Lung (tissue), 12 donors: ENCODE measurements around the gene SPON1. TPM values are rescaled to one million over a fixed set of nuclear protein-coding genes. Genes with fewer than 3 reads are reported as not detected.

Source experiments
- ATAC-seq: fragments of 200-7000 bp; cut with Tn5 transposase; one replicate; pipeline ENCODE4 v1.9.1; 2020; ENCODE audit warnings: moderate number of reproducible peaks; ENCODE audit not compliant: insufficient read depth, low FRiP score
- DNase-seq, 3 donors: peaks; one replicate each; pipeline ENCODE4 v3.0.0-alpha.2; 2013 to 2017
- H3K27ac ChIP-seq, 2 donors: one replicate each; pipeline ENCODE4 v1.5.1; 2013; ENCODE audit warnings: mild to moderate bottlenecking in 2 of 2, moderate library complexity in 2 of 2, control low read depth in 1 of 2, inconsistent platforms in 1 of 2, low read depth in 1 of 2, low read length in 1 of 2
- H3K27me3 ChIP-seq, 3 donors: one replicate each; pipeline ENCODE4 v1.5.1; 2013; ENCODE audit warnings: low read length in 2 of 3; ENCODE audit not compliant: control insufficient read depth in 3 of 3, insufficient read depth in 3 of 3
- H3K36me3 ChIP-seq, 4 donors: one replicate each; pipeline ENCODE4 v1.5.1; 2013; ENCODE audit warnings: low read length in 4 of 4, mild to moderate bottlenecking in 1 of 4, moderate library complexity in 1 of 4; ENCODE audit not compliant: control insufficient read depth in 4 of 4, insufficient read depth in 4 of 4
- H3K4me1 ChIP-seq, 5 donors: one replicate each; pipeline ENCODE4 v1.5.1; 2013; ENCODE audit warnings: low read length in 5 of 5, mild to moderate bottlenecking in 2 of 5, moderate library complexity in 1 of 5; ENCODE audit not compliant: control insufficient read depth in 5 of 5, insufficient read depth in 5 of 5
- H3K4me3 ChIP-seq: one replicate; pipeline ENCODE4 v1.5.1; 2013; ENCODE audit warnings: mild to moderate bottlenecking, control low read depth, moderate library complexity
- H3K9ac ChIP-seq, 2 donors: one replicate each; pipeline ENCODE4 v1.5.1; 2013; ENCODE audit warnings: low read length in 2 of 2, control low read depth in 1 of 2; ENCODE audit not compliant: insufficient read depth in 1 of 2
- H3K9me3 ChIP-seq, 4 donors: one replicate each; pipeline ENCODE4 v1.5.1; 2013; ENCODE audit warnings: low read length in 3 of 4, mild to moderate bottlenecking in 1 of 4, moderate library complexity in 1 of 4; ENCODE audit not compliant: control insufficient read depth in 4 of 4, insufficient read depth in 3 of 4
- WGBS, 2 donors: extraction: QIAGEN DNeasy Blood & Tissue Kit; methylation state at CpG; one replicate each; pipeline ENCODE4 v1.1.7; 2013; 5-methylcytosine and 5-hydroxymethylcytosine counted together
- polyA plus RNA-seq, 2 donors: library from polyadenylated mRNA; stranded (reverse); fragments of 200-250 nt; gene quantifications; one replicate each; pipeline ENCODE4 v1.2.1, GENCODE V29; 2013
- total RNA-seq, 2 donors: library from RNA; depleted of rRNA in 1 of 2; stranded (reverse); fragments of >200 nt in 1 of 2; gene quantifications; one replicate each; pipeline ENCODE4 v1.2.1, GENCODE V29; 2014 to 2021
- TF ChIP-seq, protein P1 (sequence below): IDR thresholded peaks from 2 replicates; pipeline ENCODE4 v1.5.1; 2012; ENCODE audit warnings: mild to moderate bottlenecking; ENCODE audit errors: control extremely low read depth, extremely low read depth
- donor health status: control.
- donor health status: control.
- donor health status: Bipolar disorder and iron deficiency.
- donor health status: healthy.
- donor health status: DM: yes; HTN: yes; CAD: no.

SPON1 gene
- total and polyA plus RNA-seq, 4 donors, result 8.4 to 98.6 (median 59.9) TPM

DNA sequence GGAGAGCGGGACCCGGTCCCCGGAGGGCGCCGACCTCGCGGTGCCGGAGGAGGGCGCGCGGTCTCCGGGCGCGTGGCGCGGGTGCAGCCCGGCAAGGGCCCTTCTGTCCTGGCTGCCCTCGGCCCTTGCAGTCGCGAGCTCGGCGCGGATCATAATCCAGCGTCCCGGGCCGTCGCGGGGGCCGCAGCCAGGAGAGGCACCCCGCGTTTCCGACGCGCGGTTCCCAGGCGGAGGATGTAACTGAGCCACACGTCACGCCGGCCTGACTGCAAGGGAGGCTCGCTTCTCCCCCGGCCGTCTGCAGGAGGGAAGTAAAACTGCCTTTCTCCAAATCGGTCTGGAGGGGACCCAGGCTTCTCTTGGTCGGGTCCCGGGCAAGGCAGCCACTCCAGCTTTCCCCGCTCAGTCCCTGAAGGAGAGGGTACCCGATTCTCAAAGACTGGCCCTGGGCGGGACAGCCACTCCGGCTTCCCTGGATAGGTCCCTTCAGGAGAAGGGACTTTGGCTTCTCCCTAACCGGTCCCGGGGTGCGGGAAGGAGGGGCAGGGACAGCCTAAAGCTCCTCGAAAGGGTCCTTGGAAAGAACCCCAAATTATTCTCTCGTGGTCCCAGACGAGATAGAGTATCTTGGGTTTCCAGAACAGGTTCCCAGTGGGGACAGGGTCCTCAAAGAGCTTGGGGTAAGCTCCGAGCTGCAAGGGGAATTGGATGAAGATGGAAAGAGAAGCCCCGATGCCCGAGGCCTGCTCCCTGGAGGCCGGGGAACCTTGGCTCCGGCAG, 836 bp downstream of the SPON1 start:
- TF ChIP-seq, protein P1, sequence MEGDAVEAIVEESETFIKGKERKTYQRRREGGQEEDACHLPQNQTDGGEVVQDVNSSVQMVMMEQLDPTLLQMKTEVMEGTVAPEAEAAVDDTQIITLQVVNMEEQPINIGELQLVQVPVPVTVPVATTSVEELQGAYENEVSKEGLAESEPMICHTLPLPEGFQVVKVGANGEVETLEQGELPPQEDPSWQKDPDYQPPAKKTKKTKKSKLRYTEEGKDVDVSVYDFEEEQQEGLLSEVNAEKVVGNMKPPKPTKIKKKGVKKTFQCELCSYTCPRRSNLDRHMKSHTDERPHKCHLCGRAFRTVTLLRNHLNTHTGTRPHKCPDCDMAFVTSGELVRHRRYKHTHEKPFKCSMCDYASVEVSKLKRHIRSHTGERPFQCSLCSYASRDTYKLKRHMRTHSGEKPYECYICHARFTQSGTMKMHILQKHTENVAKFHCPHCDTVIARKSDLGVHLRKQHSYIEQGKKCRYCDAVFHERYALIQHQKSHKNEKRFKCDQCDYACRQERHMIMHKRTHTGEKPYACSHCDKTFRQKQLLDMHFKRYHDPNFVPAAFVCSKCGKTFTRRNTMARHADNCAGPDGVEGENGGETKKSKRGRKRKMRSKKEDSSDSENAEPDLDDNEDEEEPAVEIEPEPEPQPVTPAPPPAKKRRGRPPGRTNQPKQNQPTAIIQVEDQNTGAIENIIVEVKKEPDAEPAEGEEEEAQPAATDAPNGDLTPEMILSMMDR, result no peak
- Histone ChIP-seq H3K36me3 (no peaks in the 10 kb centered on the region), H3K9me3 (peaks cover 0 to 3% (median 0%) of the 10 kb centered on the region in 4 donors), H3K27me3 (peaks cover 0 to 45% (median 8%) of the 10 kb centered on the region in 3 donors), H3K9ac (peak overlapping the region; percentile 14 to 57), H3K27ac (peak overlapping the region; percentile 45 to 52), H3K4me1 (peaks cover 0 to 42% (median 10%) of the 10 kb centered on the region in 5 donors), H3K4me3 (peak overlapping the region; percentile 20)
- peak; percentile 69 to 81 (median 73) for DNase-seq
- 1% methylated on average over 54 to 60 of the region's 60 CpGs for WGBS, 2 donors
- ATAC-seq, result peak; percentile 24

DNA sequence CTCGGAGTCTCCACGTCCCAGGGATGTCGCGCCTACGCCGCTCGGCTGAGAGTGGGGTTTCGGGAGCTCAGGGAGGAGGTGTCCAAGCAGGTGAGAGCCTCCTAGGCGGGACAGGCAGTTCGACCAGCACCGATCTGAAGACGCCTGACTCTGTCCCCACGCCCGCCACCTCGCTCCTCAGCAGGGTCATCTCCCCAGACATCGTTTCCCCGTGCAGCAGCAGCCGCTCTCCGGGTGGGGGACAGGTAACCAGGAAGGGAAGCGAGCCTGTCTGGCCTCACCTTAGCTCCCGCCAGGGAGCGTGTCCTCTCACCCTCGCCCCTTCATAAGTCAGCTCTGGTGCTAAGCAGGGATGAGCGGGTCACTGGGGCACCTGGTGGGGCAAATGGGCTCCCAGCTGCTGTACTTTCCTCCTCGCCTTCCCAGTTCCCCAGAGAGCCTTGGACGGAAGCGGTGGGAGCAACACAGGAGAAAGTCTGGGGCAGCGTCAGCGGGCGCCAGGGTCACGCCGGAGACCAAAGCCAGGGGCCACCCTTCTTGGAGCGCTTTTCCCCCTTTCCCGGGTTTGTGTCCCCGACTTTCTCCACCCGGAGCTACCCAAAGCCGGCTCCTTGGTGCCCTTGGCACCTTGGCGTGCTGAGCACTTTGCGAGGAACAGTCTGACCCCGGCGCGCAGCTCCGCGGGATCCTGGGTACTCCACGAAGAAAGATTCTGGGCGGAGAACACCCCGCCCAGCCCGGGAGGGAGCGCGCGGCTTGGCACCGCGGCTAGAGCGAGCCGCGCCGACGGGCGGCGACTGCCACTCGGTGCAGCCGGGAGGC, 1.6 kb downstream of the SPON1 start:
- TF ChIP-seq, protein P1, result no peak
- Histone ChIP-seq H3K9me3 (peaks cover 0 to 3% (median 0%) of the 10 kb centered on the region in 4 donors), H3K9ac (peak overlapping the region; percentile 16 to 57), H3K27ac (peak overlapping the region in 1 of 2 donors; percentile 56), H3K27me3 (peaks cover 0 to 45% (median 8%) of the 10 kb centered on the region in 3 donors), H3K4me3 (peak overlapping the region; percentile 0), H3K36me3 (peaks cover 0 to 3% (median 0%) of the 10 kb centered on the region in 4 donors), H3K4me1 (peaks cover 0 to 42% (median 10%) of the 10 kb centered on the region in 5 donors)
- WGBS, 2 donors, result 3 to 6% methylated on average over 62 of the region's 62 CpGs
- no peak for ATAC-seq
- peak; percentile 55 to 74 (median 59) for DNase-seq

DNA sequence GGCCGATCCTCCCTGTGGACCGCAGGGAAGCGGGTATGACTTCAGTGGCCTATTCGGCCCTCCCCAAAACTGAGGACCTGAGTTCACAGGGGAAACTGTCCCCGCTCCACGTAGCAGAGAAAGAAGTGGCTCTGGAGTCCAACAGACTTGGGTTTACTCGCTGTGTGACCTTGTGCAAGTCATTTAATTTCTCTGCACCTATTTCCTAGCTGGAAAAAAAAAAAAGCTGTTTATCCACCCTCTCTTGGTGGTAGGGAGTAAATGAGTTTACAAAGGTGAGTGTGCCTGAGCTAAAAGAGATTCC, 2.2 kb downstream of the SPON1 start:
- no peak for DNase-seq
- H3K9ac ChIP-seq, result peak overlapping the region in 1 of 2 donors; percentile 57
- H3K36me3 ChIP-seq, result peaks cover 0 to 3% (median 0%) of the 10 kb centered on the region in 4 donors
- peaks cover 0 to 45% (median 8%) of the 10 kb centered on the region in 3 donors for H3K27me3 ChIP-seq
- peak overlapping the region; percentile 0 for H3K4me3 ChIP-seq
- 27 to 29% methylated on average over 7 of the region's 7 CpGs for WGBS, 2 donors
- peaks cover 0 to 42% (median 10%) of the 10 kb centered on the region in 5 donors for H3K4me1 ChIP-seq
- TF ChIP-seq, protein P1, result no peak
- peaks cover 0 to 3% (median 0%) of the 10 kb centered on the region in 4 donors for H3K9me3 ChIP-seq
- no peak for ATAC-seq
- no peak overlapping the region for H3K27ac ChIP-seq
